ENCODE results near the gene S100A14.

DNA sequence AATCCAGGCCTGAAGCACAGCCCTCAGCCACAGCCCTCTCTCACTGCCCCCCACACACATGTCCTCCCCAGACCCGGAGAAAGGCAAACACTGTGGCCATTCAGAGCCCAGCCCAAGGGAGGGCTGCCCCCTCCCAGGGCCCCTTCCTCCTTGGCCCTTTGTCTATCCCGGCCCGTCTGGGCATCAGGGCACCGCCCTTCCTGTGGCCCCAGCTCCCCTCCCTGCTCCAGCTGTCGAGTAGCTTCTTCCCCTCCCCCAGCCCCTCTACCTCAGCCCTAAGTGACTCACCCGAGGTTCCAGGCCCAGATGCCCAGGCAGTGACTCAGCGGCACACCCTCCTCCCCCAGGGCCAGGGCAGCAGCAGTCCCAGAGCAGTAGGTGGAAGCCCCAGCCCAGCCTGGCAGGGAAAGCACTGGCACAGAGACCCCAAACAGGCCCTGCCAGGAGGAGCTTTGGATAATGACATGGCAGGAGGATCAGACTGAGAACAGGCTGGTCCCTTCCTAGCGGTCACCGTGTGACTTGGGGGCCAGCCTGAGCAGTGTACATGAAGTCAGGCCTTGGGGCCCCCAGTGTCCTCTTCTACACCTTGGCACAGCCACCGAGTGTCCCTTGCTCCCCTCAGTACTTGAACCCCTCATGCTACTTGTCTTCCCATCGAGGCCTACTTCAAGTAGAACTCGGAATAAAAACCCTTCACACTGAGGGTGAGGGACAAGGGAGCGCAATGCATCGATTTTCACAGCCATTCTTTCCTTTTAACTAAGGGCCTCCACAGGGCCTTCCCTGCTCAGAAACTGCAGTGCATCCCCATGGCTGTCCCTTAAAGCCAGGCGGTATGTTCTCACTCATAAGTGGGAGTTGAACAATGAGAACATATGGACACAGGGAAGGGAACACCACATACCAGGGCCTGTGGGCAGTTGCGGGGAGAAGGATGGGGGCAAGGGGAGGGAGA is 49.4 kb downstream of the S100A14 start:
- TF ChIP-seq PITX1 (CRISPR knock-in tag; IDR thresholded peaks at IDR 0.05) = no peak
- TF ChIP-seq SNAI1 (CRISPR knock-in tag; IDR thresholded peaks at IDR 0.05; ENCODE audit: borderline replicate concordance) = no peak
- no peak for TF ChIP-seq ARHGAP35 (CRISPR knock-in tag; IDR thresholded peaks at IDR 0.05; ENCODE audit: borderline replicate concordance)
- TF ChIP-seq ZNF530 (CRISPR knock-in tag; IDR thresholded peaks at IDR 0.05; ENCODE audit: low read depth) = no peak
- TF ChIP-seq, protein P1, sequence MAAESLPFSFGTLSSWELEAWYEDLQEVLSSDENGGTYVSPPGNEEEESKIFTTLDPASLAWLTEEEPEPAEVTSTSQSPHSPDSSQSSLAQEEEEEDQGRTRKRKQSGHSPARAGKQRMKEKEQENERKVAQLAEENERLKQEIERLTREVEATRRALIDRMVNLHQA (CRISPR knock-in tag; IDR thresholded peaks at IDR 0.05) = no peak
- TF ChIP-seq, protein P2, sequence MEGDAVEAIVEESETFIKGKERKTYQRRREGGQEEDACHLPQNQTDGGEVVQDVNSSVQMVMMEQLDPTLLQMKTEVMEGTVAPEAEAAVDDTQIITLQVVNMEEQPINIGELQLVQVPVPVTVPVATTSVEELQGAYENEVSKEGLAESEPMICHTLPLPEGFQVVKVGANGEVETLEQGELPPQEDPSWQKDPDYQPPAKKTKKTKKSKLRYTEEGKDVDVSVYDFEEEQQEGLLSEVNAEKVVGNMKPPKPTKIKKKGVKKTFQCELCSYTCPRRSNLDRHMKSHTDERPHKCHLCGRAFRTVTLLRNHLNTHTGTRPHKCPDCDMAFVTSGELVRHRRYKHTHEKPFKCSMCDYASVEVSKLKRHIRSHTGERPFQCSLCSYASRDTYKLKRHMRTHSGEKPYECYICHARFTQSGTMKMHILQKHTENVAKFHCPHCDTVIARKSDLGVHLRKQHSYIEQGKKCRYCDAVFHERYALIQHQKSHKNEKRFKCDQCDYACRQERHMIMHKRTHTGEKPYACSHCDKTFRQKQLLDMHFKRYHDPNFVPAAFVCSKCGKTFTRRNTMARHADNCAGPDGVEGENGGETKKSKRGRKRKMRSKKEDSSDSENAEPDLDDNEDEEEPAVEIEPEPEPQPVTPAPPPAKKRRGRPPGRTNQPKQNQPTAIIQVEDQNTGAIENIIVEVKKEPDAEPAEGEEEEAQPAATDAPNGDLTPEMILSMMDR (CRISPR knock-in tag; IDR thresholded peaks at IDR 0.05) = no peak; the same call in 1 of the 2 replicates
- no peak for TF ChIP-seq ADNP (CRISPR knock-in tag; IDR thresholded peaks at IDR 0.05)

Measured in HepG2 (cell line).